ENCODE results near the gene LDHAL6B. TPM values are rescaled to one million over a fixed set of nuclear protein-coding genes. Genes with fewer than 3 reads are reported as not detected.

Gene LDHAL6B
- total RNA-seq, 1 donor from 2014 or later: 3.6 TPM

GRCh38 chr15:59176653-59177316, 29.9 kb upstream of the LDHAL6B start:
- no peak for DNase-seq (ENCODE audit: low spot score)

- DNase-seq (ENCODE audit: low spot score): peak; percentile 35
Observed at GRCh38 chr15:59177317-59177660, 29.4 kb upstream of the LDHAL6B start.

GRCh38 chr15:59178151-59178695, 28.4 kb upstream of the LDHAL6B start:
- DNase-seq (ENCODE audit: low spot score): no peak

- no peak for DNase-seq (ENCODE audit: low spot score)
Observed at GRCh38 chr15:59179717-59180116, 26.9 kb upstream of the LDHAL6B start.

GRCh38 chr15:59180945-59181600, 25.6 kb upstream of the LDHAL6B start:
- DNase-seq (ENCODE audit: low spot score): no peak

GRCh38 chr15:59185725-59186124, 20.9 kb upstream of the LDHAL6B start:
- DNase-seq (ENCODE audit: low spot score): no peak

GRCh38 chr15:59186501-59186900, 20.1 kb upstream of the LDHAL6B start:
- DNase-seq (ENCODE audit: low spot score): no peak

GRCh38 chr15:59189241-59189640, 17.4 kb upstream of the LDHAL6B start:
- DNase-seq (ENCODE audit: low spot score): no peak

- DNase-seq (ENCODE audit: low spot score): no peak
Observed at GRCh38 chr15:59190291-59190690, 16.4 kb upstream of the LDHAL6B start.

- DNase-seq (ENCODE audit: low spot score): peak; percentile 93
Observed at GRCh38 chr15:59191855-59192237, 14.8 kb upstream of the LDHAL6B start.

- no peak for DNase-seq (ENCODE audit: low spot score)
Observed at GRCh38 chr15:59194639-59195325, 11.9 kb upstream of the LDHAL6B start.

- peak; percentile 32 for DNase-seq (ENCODE audit: low spot score)
Observed at GRCh38 chr15:59196416-59196815, 10.2 kb upstream of the LDHAL6B start.

- no peak for DNase-seq (ENCODE audit: low spot score)
Observed at GRCh38 chr15:59197454-59197853, 9.2 kb upstream of the LDHAL6B start.

- peak; percentile 69 for DNase-seq (ENCODE audit: low spot score)
Observed at GRCh38 chr15:59199626-59200465, 6.8 kb upstream of the LDHAL6B start.

GRCh38 chr15:59200560-59200959, 6.1 kb upstream of the LDHAL6B start:
- DNase-seq (ENCODE audit: low spot score): peak; percentile 57

GRCh38 chr15:59203008-59203407, 3.6 kb upstream of the LDHAL6B start:
- peak; percentile 51 for DNase-seq (ENCODE audit: low spot score)

GRCh38 chr15:59203657-59204056, 3.0 kb upstream of the LDHAL6B start:
- no peak for DNase-seq (ENCODE audit: low spot score)

- DNase-seq (ENCODE audit: low spot score): no peak
Observed at GRCh38 chr15:59205839-59206622, 612 bp upstream of the LDHAL6B start.

GRCh38 chr15:59208613-59209249, 2.1 kb downstream of the LDHAL6B start:
- DNase-seq (ENCODE audit: low spot score): no peak

GRCh38 chr15:59210186-59210585, 3.5 kb downstream of the LDHAL6B start:
- no peak for DNase-seq (ENCODE audit: low spot score)
